NCI-H1417 (cell line): ENCODE measurements around the gene TLN1.

ENCODE experiments used
- DNase-seq, 3 experiments: peaks; one replicate each; lab custom pipeline; 2025; lab: John Stamatoyannopoulos, UW

Gene TLN1

GRCh38 chr9:35729700-35730485, 2.1 kb downstream of the TLN1 start:
- DNase-seq = no peak

GRCh38 chr9:35729101-35729500, 2.9 kb downstream of the TLN1 start:
- no peak for DNase-seq

- no peak for DNase-seq
Measured at GRCh38 chr9:35728041-35728971, 3.7 kb downstream of the TLN1 start.

- no peak for DNase-seq
Measured at GRCh38 chr9:35727676-35728040, 4.3 kb downstream of the TLN1 start.

- DNase-seq = no peak
Measured at GRCh38 chr9:35726931-35727330, 5.1 kb downstream of the TLN1 start.

GRCh38 chr9:35725362-35725761, 6.6 kb downstream of the TLN1 start:
- DNase-seq = no peak

GRCh38 chr9:35723908-35724307, 8.1 kb downstream of the TLN1 start:
- no peak for DNase-seq

- no peak for DNase-seq
Measured at GRCh38 chr9:35723426-35723825, 8.6 kb downstream of the TLN1 start.

GRCh38 chr9:35719546-35719945, 12.4 kb downstream of the TLN1 start:
- DNase-seq = no peak

GRCh38 chr9:35718721-35719511, 13.1 kb downstream of the TLN1 start:
- DNase-seq = no peak

- no peak for DNase-seq
Measured at GRCh38 chr9:35717132-35717870, 14.7 kb downstream of the TLN1 start.

GRCh38 chr9:35716230-35716629, 15.8 kb downstream of the TLN1 start:
- no peak for DNase-seq

- DNase-seq = no peak
Measured at GRCh38 chr9:35714579-35715252, 17.3 kb downstream of the TLN1 start.

GRCh38 chr9:35714123-35714522, 17.9 kb downstream of the TLN1 start:
- DNase-seq = no peak

- no peak for DNase-seq
Measured at GRCh38 chr9:35713578-35713977, 18.4 kb downstream of the TLN1 start.

GRCh38 chr9:35712762-35713400, 19.1 kb downstream of the TLN1 start:
- no peak for DNase-seq

- DNase-seq = no peak
Measured at GRCh38 chr9:35711501-35712428, 20.2 kb downstream of the TLN1 start.

GRCh38 chr9:35710818-35711500, 21.0 kb downstream of the TLN1 start:
- no peak for DNase-seq

GRCh38 chr9:35708146-35708545, 23.8 kb downstream of the TLN1 start:
- no peak for DNase-seq
